ENCODE results near the gene PON2. TPM values are rescaled to one million over a fixed set of nuclear protein-coding genes. Genes with fewer than 3 reads are reported as not detected.

Gene PON2
- total RNA-seq = 10 to 100 TPM; 48.2 to 67.3 (median 55.4) TPM

- H3K9me3 ChIP-seq = no peaks in the 10 kb centered on the region
- H3K36me3 ChIP-seq = no peaks in the 10 kb centered on the region
- no peak for DNase-seq (ENCODE audit: extremely low spot score)
- H3K27me3 ChIP-seq = no peaks in the 10 kb centered on the region
- intact Hi-C loops (cut with DNase I) = no loop called here
- H3K4me3 ChIP-seq = peak within 1 kb of the TSS; percentile 75 to 85 (median 80)
- WGBS = under 1% methylated on average over 45 of the region's 58 CpGs
- peak within 1 kb of the TSS; percentile 88 to 93 (median 92) for H3K27ac ChIP-seq (replicated peaks in 1 of 4)
- H3K4me1 ChIP-seq = peaks cover 7 to 18% (median 15%) of the 10 kb centered on the region in 4 donors
- TF ChIP-seq POLR2A (IDR thresholded peaks at IDR 0.05; ENCODE audit: low read depth) = no peak
- TF ChIP-seq POLR2AphosphoS5 (IDR thresholded peaks at IDR 0.05) = peak; percentile 53 to 58
- no peak for TF ChIP-seq EP300 (IDR thresholded peaks at IDR 0.05)
- TF ChIP-seq CTCF (IDR thresholded peaks at IDR 0.05) = no peak
Observed at GRCh38 chr7:95434557-95435421, at the start of gene PON2. TSS of gene PON2 (minus strand) at chr7:95435028. CDS start at chr7:95434951, 77 bp downstream.

- H3K4me3 ChIP-seq = no peak overlapping the region
- DNase-seq (ENCODE audit: extremely low spot score) = no peak
- H3K4me1 ChIP-seq = no peaks in the 10 kb centered on the region
- H3K27ac ChIP-seq (replicated peaks in 1 of 4) = no peak overlapping the region
- TF ChIP-seq EP300 (IDR thresholded peaks at IDR 0.05) (no peak), POLR2A (IDR thresholded peaks at IDR 0.05; ENCODE audit: low read depth) (no peak), CTCF (IDR thresholded peaks at IDR 0.05) (no peak), POLR2AphosphoS5 (IDR thresholded peaks at IDR 0.05) (no peak)
- no peaks in the 10 kb centered on the region for H3K9me3 ChIP-seq
- no peaks in the 10 kb centered on the region for H3K36me3 ChIP-seq
- no peaks in the 10 kb centered on the region for H3K27me3 ChIP-seq
- intact Hi-C loops (cut with DNase I) = no loop called here
- 78% methylated on average over 4 of the region's 4 CpGs for WGBS
Observed at GRCh38 chr7:95482424-95482823, 47.6 kb upstream of the PON2 start.

GRCh38 chr7:95481271-95482165, 46.7 kb upstream of the PON2 start:
- Histone ChIP-seq H3K27me3 (no peaks in the 10 kb centered on the region), H3K4me3 (no peak overlapping the region), H3K9me3 (no peaks in the 10 kb centered on the region), H3K36me3 (no peaks in the 10 kb centered on the region), H3K4me1 (peaks cover 0 to 8% (median 2%) of the 10 kb centered on the region in 4 donors), H3K27ac (replicated peaks in 1 of 4) (no peak overlapping the region)
- no peak for TF ChIP-seq CTCF (IDR thresholded peaks at IDR 0.05)
- no peak for TF ChIP-seq EP300 (IDR thresholded peaks at IDR 0.05)
- TF ChIP-seq POLR2AphosphoS5 (IDR thresholded peaks at IDR 0.05) = no peak
- TF ChIP-seq POLR2A (IDR thresholded peaks at IDR 0.05; ENCODE audit: low read depth) = no peak
- WGBS = 79% methylated on average over 3 of the region's 3 CpGs
- intact Hi-C loops (cut with DNase I) = no loop called here
- no peak for DNase-seq (ENCODE audit: extremely low spot score)

GRCh38 chr7:95479992-95480624, 45.3 kb upstream of the PON2 start:
- no peaks in the 10 kb centered on the region for H3K27me3 ChIP-seq
- intact Hi-C loops (cut with DNase I) = no loop called here
- H3K27ac ChIP-seq (replicated peaks in 1 of 4) = no peak overlapping the region
- no peak overlapping the region for H3K4me3 ChIP-seq
- peaks cover 0 to 8% (median 2%) of the 10 kb centered on the region in 4 donors for H3K4me1 ChIP-seq
- no peaks in the 10 kb centered on the region for H3K9me3 ChIP-seq
- no peak for TF ChIP-seq POLR2AphosphoS5 (IDR thresholded peaks at IDR 0.05)
- TF ChIP-seq CTCF (IDR thresholded peaks at IDR 0.05) = no peak
- TF ChIP-seq POLR2A (IDR thresholded peaks at IDR 0.05; ENCODE audit: low read depth) = no peak
- TF ChIP-seq EP300 (IDR thresholded peaks at IDR 0.05) = no peak
- no peak for DNase-seq (ENCODE audit: extremely low spot score)
- H3K36me3 ChIP-seq = no peaks in the 10 kb centered on the region

Data from esophagus muscularis mucosa (tissue), 4 donors.